ENCODE data around the gene GTPBP2.

DNA sequence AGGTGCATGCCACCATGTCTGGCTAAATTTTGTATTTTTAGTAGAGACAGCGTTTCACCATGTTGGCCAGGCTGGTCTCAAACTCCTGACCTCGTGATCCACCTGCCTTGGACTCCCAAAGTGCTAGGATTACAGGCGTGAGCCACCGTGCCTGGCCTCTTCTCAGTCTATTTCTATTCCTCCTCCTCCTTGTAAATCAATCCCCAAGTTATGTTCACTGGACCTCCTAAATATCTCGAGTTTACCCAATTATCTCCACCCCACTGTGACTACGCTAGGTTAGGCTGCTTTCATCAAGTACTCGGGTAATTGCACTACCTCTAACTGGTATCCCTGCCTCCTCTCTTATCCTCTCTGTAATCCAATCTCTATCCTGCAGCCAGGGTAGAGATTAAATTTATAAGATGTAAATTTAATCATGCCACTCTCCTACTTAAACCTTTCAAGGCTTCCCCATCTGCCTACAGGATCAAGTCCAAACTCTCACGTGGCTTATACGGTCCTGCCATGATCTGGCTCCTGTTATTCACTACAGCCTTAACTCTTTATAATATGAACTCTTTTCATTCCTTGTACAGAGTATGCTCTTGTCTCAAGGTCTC is 5.7 kb upstream of the GTPBP2 start:
- TF ChIP-seq CTCF (IDR thresholded peaks at IDR 0.05) (no peak), POLR2AphosphoS5 (IDR thresholded peaks at IDR 0.05; ENCODE audit: low read depth, low read length) (no peak), SIN3A (IDR thresholded peaks at IDR 0.05; ENCODE audit: borderline replicate concordance, insufficient read depth, low read depth, low read length) (no peak)
- TF ChIP-seq, protein P1, sequence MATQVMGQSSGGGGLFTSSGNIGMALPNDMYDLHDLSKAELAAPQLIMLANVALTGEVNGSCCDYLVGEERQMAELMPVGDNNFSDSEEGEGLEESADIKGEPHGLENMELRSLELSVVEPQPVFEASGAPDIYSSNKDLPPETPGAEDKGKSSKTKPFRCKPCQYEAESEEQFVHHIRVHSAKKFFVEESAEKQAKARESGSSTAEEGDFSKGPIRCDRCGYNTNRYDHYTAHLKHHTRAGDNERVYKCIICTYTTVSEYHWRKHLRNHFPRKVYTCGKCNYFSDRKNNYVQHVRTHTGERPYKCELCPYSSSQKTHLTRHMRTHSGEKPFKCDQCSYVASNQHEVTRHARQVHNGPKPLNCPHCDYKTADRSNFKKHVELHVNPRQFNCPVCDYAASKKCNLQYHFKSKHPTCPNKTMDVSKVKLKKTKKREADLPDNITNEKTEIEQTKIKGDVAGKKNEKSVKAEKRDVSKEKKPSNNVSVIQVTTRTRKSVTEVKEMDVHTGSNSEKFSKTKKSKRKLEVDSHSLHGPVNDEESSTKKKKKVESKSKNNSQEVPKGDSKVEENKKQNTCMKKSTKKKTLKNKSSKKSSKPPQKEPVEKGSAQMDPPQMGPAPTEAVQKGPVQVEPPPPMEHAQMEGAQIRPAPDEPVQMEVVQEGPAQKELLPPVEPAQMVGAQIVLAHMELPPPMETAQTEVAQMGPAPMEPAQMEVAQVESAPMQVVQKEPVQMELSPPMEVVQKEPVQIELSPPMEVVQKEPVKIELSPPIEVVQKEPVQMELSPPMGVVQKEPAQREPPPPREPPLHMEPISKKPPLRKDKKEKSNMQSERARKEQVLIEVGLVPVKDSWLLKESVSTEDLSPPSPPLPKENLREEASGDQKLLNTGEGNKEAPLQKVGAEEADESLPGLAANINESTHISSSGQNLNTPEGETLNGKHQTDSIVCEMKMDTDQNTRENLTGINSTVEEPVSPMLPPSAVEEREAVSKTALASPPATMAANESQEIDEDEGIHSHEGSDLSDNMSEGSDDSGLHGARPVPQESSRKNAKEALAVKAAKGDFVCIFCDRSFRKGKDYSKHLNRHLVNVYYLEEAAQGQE (IDR thresholded peaks at IDR 0.05; ENCODE audit: insufficient read depth in 1 of 2, low read depth in 2 of 2, low read length in 1 of 2) = no peak
